HG02759 (cell line): Measurements from ENCODE around the gene RASIP1.
"Not testable (repeated sequence)": the region's sequence is repeated elsewhere in the genome, so short reads cannot be mapped to it uniquely, and the experiment has no call there.

Source experiments
- ATAC-seq: cut with Tn5 transposase; IDR thresholded peaks from one replicate; pipeline ENCODE4 v1.9.1; 2021; ENCODE audit warnings: mild to moderate bottlenecking, moderate library complexity; ENCODE audit not compliant: unreplicated experiment

The RASIP1 gene, protein sequence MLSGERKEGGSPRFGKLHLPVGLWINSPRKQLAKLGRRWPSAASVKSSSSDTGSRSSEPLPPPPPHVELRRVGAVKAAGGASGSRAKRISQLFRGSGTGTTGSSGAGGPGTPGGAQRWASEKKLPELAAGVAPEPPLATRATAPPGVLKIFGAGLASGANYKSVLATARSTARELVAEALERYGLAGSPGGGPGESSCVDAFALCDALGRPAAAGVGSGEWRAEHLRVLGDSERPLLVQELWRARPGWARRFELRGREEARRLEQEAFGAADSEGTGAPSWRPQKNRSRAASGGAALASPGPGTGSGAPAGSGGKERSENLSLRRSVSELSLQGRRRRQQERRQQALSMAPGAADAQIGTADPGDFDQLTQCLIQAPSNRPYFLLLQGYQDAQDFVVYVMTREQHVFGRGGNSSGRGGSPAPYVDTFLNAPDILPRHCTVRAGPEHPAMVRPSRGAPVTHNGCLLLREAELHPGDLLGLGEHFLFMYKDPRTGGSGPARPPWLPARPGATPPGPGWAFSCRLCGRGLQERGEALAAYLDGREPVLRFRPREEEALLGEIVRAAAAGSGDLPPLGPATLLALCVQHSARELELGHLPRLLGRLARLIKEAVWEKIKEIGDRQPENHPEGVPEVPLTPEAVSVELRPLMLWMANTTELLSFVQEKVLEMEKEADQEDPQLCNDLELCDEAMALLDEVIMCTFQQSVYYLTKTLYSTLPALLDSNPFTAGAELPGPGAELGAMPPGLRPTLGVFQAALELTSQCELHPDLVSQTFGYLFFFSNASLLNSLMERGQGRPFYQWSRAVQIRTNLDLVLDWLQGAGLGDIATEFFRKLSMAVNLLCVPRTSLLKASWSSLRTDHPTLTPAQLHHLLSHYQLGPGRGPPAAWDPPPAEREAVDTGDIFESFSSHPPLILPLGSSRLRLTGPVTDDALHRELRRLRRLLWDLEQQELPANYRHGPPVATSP

DNA sequence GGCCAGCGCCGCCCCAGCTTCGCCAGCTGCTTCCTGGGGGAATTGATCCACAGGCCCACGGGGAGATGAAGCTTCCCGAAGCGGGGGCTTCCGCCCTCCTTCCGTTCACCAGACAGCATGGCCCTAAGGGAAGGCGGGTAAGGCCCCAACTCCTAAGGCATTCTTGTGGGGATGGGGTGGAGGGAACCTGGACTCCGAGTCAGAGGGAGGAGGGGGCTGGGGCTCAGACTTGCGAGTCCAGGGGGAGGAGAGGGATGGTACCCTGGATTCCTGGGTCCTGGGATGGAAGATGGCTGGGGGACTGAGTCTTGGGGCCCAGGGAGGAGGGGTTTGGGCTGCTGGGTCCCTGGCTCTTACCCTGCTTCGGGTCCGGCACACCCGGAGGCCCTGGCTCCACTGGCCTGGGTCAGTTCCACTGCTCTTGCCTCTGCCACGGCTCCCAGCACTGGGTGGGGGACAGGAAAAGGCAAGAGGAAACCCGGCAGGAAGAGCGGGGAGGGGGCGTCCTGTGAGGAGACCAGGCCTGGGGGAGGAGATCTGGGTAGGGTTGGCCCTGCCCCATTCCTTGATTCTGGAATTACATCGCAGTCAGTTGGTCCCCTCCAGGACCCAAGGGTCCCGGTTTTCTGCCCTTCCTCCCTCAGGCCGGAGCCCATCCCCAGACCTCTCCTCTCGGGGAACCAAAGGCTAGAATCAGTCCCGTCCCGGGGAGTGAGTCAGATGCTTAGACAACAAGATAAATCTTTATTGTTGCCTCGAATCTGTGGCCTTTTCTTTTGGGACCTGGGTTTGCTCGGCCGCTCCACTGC is at the start of gene RASIP1:
TSS of gene RASIP1 (minus strand) at position 447 of the 809 bp plus-strand sequence. CDS start at position 119, 328 bp downstream.
- no peak for ATAC-seq

DNA sequence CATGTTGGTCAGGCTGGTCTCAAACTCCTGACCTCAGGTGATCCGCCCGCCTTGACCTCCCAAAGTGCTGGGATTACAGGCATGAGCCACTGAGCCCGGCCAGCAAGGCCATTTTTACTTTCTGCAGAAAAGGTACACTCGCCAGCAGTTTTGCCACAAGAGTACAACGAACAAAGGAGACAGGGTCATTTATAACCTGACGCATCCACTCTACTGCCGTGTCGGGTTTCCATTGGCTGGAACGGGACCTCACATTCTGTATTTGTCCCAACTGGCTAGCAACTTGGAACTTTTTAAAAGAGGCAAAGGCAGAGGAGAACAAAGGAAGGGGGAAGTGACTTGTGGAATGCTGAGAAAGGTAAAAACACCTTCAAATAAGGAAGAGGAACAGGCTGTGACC is 46.9 kb upstream of the RASIP1 start:
- ATAC-seq: not testable (repeated sequence)

DNA sequence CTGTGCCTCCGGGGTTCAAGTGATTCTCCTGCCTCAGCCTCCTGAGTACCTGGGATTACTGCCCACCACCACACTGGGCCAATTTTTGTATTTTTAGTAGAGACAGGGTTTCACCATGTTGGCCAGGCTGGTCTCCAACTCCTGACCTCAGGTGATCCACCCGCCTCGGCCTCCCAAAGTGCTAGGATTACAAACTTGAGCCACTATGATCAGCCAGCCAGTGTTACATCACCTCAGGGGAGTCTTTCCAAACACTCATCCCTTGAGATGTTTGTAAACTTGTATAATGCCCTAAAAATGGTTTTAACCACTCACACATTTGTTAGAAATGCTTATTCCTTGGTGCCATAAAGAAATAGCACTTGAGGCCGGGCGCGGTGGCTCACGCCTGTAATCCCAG is 46.0 kb upstream of the RASIP1 start:
- ATAC-seq: not testable (repeated sequence)

DNA sequence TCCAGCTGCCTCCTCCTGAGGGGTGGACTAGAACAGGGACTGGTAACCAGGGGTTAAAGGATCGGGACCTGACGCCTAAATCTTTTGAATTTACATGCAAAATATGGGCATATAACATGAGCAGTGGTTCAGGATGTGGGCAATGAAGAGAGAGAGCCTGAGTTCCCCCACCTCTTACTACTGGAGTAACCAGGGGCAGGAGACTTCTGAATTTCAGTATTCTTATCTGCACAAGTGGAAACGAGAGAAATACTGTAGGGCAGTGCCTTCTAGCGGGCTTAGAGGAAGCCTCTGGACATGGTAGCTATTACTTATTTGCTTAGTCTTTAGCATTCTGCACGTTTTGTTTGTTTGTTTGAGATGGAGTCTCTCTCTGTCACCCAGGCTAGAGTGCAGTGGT is 44.1 kb upstream of the RASIP1 start:
- ATAC-seq: no peak

DNA sequence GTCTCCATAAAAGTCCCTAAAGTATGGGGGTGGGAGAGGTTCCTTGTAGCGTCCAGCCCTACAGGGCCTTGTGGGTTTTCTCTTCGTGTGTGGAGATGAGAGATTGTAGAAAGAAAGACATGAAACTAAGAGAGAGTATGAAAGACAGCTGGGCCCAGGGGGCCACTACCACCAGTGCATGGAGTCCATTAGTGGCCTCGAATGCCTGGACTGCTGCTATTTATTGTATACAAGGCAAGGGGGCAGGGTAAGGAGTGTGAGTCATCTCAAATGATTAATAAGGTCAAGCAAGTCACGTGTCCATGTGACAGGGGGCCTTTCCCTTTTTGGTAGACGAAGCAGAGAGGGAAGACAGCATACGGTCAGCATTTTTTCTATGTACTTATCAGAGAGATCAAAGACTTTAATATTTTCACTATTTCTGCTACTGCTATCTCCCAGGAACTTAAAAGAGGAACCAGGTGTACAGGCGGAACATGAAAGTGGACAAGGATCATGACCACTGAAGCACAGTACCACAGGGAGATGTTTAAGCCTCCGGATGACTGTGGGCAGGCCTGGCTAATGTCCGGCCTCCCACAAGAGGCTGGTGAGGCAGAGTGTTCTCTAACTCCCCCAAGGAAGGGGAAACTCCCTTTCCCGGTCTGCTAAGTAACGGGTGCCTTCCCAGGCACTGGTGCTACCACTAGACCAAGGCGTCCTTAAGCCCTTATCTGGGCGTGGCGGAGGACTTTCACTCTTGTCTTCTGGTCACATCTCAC is 40.4 kb upstream of the RASIP1 start:
- ATAC-seq: no peak

DNA sequence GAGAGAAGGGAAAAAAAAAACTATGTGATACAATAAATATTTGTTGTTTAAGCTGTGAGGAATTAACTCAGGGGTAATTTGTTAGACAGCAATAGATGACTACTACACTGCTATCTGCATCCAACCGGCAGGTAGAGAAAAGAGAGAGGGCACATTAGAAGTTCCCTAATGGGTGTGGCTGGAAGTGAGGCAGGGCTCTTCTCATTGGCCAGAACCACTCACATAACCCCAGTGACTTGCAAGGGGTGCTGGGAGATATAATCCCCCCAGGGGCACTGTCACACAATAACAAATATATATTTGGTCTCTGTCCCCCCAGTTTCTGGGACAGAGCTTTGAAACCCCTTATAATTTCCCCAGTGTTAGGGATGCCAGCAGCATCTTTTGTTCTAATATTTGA is 39.2 kb upstream of the RASIP1 start:
- no peak for ATAC-seq

DNA sequence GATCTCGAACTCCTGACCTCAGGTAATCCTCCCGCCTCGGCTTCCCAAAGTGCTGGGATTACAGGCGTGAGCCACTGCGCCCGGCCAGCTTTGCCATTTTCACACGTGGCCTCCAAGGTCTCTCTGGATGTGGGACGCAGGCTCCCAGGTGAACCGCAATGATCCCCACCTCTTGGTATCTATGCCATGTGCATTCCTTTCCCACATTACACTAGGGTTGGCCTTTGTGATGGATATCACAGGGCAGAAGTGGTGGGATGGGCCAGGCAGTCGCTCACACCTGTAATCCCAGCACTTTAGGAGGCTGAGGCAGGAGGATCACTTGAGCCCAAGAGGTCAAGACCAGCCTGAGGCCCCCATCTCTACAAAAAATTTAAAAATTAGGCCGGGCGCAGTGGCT is 37.3 kb upstream of the RASIP1 start:
- no peak for ATAC-seq

DNA sequence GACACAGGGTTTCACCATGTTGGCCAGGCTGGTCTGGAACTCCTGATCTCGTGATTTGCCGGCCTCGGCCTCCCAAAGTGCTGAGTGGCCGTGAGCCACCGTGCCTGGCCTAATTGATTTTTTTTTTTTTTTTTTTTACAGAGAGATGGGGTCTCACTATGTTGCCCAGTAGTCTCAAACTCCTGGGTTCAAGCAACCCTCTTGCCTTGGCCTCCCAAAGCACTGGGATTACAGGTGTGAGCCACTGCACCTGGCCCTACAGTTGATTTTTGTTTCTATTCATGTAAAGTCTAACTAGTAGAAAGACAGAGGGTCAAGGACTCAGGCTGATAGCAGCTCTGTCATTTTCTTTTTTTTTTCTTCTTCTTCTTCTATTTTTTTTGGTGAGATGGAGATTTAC is 36.7 kb upstream of the RASIP1 start:
- no peak for ATAC-seq

DNA sequence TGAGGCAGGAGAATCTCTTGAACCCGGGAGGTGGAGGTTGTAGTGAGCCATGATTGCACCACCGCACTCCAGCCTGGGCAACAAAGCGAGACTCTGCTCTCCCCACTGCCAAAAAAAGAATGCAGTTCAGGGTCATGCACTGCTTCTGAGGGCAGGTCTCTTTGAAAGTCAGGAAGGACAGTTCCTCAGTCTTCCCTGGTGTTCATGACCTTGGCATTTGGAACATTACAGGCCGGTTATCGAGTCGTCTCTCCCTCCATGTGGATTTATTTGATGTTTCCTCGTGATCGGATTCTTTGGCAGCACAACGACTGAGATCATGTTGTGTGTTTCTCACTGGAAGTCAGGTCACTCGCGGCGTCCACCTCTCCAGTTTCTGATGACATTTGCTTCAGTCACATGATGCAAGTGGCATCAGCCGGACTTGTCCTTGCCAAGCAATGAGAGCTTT is 32.1 kb upstream of the RASIP1 start:
- no peak for ATAC-seq

DNA sequence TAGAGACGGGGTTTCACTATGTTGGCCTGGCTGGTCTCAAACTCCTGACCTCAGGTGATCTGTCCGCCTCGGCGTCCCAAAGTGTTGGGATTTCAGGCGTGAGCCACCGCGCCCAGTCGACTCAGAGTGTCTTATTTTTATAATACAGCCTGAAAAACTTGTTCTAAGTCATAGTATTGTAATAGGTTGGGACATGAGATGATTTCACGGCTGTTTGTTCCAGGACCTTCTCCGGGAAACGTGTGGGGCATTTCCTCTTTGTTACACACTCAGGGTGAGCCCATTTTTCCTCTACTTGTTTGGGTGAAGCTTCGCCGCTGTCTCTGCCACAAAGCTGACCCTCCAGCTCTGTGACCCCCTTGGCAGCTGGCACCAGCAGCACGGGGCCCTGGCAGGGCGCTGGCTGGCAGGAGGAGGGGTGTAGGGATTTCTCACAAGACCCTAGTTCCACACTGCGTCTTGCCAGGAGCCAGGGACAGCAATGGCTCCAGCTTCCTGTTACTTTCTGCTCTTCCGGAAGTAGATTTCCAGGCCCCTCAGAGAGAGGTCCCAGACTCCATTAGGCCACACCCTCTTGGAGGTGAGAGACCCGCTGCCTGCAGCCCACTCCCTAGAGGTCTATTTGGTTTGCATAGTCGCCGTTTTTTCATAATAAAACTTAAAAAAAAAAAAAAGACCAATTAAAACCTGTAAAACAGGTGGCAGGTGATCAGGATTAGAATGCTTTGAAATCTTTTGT is 30.5 kb upstream of the RASIP1 start:
- no peak for ATAC-seq

DNA sequence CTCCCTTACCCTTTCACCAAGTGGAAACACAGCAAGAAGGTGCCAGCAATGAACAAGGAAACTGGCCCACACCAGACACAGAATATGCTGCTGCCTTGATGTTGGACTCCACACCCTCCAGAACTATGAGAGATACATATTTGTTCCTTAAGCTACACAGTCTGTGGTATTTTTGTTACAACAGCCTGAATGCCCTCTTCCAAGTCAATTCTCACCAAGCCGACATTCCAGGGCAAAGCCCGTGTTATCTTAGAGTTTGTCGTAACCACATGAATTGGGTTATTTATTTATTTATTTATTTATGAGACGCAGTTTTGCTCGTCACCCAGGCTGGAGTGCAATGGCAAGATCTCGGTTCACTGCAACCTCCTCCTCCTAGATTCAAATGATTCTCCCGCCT is 29.9 kb upstream of the RASIP1 start:
- no peak for ATAC-seq

DNA sequence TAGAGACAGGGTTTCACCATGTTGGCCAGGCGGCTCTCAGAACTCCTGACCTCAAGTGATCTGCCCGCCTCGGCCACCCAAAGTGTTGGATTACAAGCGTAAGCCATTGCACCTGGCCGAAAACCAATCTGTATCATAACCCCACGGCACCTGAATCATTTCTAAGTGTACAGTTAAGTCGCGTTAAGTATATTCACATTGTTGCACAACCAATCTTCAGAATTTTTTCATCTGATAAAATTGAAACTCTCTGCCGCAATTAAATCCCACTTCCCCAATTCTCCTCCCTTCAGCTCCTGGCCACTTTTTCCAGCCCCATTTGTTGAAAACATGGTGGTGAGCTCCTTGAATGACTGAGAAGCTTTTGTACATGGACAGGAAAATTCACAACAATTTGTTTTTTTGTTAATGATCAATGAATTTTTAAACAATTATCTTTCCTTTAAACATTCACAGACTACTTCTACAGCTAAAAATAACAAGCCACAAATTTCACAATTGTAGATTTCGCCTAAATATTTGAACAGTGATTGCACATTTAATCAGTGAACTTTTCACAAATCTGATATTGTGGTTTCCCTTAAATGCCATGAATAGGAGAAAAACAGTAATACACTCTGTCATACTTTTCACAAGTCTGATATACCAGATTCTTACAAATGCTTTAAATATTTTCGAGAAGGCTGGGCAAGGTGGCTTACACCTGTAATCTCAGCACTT is 28.7 kb upstream of the RASIP1 start:
- ATAC-seq: no peak

DNA sequence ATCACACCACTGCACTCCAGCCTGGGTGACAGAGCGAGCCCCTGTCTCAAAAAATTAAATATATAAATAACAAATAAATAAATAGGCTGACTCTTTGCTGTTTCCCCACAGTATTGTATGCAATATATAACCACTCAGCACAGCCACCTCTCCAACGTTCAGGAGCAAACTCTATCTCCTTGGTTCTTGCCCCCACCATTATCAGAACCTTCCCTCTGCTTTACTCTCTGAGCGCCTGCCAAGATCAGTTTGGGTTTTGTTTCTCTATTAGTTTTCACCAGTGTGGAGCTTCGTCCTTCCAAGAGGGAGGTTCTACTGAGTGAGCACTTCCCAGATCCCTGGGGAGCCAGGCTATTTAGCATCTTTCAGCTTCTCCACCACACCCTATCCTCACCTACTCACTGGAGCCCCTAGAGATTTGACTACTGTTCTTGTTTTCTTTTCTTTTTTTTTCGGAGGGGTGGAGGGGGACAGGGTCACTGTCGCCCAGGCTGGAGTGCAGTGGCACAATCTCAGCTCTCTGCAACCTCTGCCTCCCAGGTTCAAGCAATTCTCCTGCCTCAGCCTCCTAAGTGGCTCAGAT is 27.9 kb upstream of the RASIP1 start:
- not testable (repeated sequence) for ATAC-seq

DNA sequence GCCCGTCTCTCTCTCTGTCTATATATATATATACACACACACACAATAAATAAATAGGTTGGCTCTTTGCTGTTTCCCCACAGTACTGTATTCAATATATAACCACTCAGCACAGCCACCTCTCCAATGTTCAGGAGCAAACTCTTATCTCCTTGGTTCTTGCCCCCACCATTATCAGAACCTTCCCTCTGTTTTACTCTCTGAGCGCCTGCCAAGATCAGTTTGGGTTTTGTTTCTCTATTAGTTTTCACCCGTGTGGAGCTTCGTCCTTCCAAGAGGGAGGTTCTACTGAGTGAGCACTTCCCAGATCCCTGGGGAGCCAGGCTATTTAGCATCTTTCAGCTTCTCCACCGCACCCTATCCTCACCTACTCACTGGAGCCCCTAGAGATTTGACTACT is 25.4 kb upstream of the RASIP1 start:
- ATAC-seq: not testable (repeated sequence)

DNA sequence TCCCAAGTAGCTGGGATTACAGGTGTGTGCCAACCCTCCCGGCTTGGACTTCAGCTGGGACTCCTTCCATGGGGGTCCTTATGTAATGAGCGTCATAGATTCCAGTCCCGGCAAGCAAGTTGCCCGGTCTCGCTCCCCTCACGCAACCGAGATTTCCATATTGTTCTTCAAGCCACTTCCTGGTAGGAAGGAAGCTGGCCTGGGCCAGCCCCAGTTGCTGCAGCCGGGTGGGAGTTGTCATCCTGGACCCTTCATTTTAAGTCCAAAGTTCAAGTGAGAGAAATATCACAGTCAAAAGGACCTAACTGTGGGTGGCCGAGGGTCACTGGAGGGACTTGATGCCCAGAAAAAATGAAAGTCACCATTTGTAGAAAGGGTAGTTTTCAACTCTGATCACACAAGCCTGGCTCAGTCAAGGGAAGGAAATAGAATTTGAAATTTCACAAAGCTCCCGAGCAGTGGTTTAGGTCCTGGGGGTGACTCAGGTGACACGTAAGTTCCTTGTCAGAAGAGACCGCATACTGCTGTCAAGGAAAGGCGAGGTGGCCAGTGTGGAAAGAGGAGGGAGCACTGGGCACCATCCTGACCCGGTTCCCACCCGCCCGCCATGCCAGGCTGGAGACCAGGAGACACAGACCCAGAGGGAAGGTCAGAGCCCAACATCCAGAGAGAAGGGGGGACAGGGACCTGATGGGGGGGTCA is 20.2 kb upstream of the RASIP1 start:
- no peak for ATAC-seq

DNA sequence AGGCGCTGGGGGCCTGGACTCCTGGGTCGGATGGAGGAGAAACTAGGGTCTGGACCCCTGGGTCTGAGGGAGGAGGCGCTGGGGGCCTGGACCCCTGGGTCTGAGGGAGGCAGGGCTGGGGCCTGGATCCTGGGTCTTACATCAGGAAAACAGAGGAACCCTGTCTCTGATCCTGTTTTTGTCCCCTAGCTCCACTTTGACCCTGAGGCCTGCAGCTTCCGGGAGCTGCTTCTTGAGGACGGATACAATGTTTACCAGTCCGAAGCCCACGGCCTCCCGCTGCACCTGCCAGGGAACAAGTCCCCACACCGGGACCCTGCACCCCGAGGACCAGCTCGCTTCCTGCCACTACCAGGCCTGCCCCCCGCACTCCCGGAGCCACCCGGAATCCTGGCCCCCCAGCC is 17.3 kb upstream of the RASIP1 start:
- no peak for ATAC-seq

DNA sequence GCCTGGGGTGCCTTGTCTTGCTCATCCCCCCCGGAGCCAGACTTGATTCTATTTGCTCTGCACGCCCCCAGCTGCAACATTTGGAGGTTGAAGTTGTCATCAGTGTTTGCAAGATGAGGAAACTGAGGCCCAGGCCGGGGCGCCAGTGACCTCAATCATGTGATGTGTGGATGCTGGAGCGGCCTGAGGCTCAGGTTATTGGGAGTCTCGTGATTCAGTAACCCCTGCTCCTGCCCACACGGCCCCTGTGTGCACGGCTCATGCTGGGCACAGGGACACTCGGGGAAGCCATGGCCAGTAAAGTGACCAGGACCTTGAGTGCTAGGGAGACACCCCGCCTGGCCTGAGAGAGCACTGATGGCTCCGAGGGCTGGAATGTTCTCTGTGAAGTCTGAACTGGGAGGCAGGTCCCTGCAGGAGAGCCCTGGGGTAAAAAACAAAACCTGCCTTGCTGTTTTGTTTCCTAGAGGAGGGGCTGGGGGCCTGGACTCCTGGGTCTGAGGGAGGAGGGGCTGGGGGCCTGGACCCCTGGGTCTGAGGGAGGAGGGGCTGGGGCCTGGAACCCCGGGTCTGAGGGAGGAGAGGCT is 16.8 kb upstream of the RASIP1 start:
- ATAC-seq: no peak
